ENCODE results near the gene SLFN12L. TPM values are rescaled to one million over a fixed set of nuclear protein-coding genes. Genes with fewer than 3 reads are reported as not detected.

Gene SLFN12L
- total and polyA plus RNA-seq, 10 of the 15 experiments (the other 5 are each of a cell fraction or from before 2014, with no cell fraction given): 1.0 to 21.3 (median 9.4) TPM

- TF ChIP-seq RAD51 (IDR thresholded peaks at IDR 0.05): no peak
- no peak for TF ChIP-seq YY1 (IDR thresholded peaks at IDR 0.05; ENCODE audit: low read depth, low read length)
- no peak for TF ChIP-seq SMC3 (IDR thresholded peaks at IDR 0.05; ENCODE audit: borderline replicate concordance, low read length)
Measured at GRCh38 chr17:35496451-35497290, 40.8 kb downstream of the SLFN12L start (continued).

GRCh38 chr17:35493040-35493439, 44.4 kb downstream of the SLFN12L start:
- Histone ChIP-seq H2AFZ (ENCODE audit: control insufficient read depth, low read depth, low read length) (no peak overlapping the region), H3K9ac (ENCODE audit: control insufficient read depth, insufficient read depth, low read length) (no peak overlapping the region), H3K4me1 (ENCODE audit: control insufficient read depth, insufficient read depth, low read length) (peaks cover 13% of the 10 kb centered on the region), H3K27me3 (replicated peaks in 1 of 2; ENCODE audit: control insufficient read depth in 2 of 2, insufficient read depth in 2 of 2, low read length in 1 of 2) (no peaks in the 10 kb centered on the region), H4K20me1 (ENCODE audit: control insufficient read depth, insufficient read depth) (no peaks in the 10 kb centered on the region), H3K79me2 (ENCODE audit: control insufficient read depth, insufficient read depth, low read length) (peaks cover 3% of the 10 kb centered on the region), H3K4me3 (no peak overlapping the region), H3K9me3 (replicated peaks; ENCODE audit: control insufficient read depth, insufficient read depth, low read length) (peaks cover 3% of the 10 kb centered on the region; the same call in 1 of the 3 replicates), H3K36me3 (ENCODE audit: control insufficient read depth in 2 of 2, insufficient read depth in 2 of 2, low read length in 1 of 2) (no peaks in the 10 kb centered on the region; a peak in 1 of 4 replicates), H3K4me2 (ENCODE audit: control insufficient read depth, insufficient read depth) (no peak overlapping the region), H3K27ac (ENCODE audit: control insufficient read depth, insufficient read depth) (no peak overlapping the region)
- no TSS peak for BruUV-seq (replicated peaks)
- SMC1A ChIA-PET (ENCODE audit: uncharacterized antibody, unreplicated experiment): interaction anchor here (0.7 to 1.2 kb wide), 2 partner anchors 44 to 180 kb away, joined by 3 read pairs; no protein-coding TSS in a partner anchor
- RAD21 ChIA-PET (ENCODE audit: unreplicated experiment): interaction anchor here (1.6 kb wide), 1 partner anchor 45 kb away, joined by 3 read pairs; no protein-coding TSS in a partner anchor
- CTCF ChIA-PET: interaction anchor here (1.4 to 1.8 kb wide), 2 partner anchors 11 to 180 kb away, joined by 4 read pairs; no protein-coding TSS in a partner anchor
- POLR2A ChIA-PET: no interaction called here
- 31% methylated on average over 2 of the region's 2 CpGs for WGBS (ENCODE audit: insufficient coverage, insufficient replicate concordance, low lambda C conversion rate, missing lambda C conversion rate)
- no peak for DNase-seq (ENCODE audit: low read depth, low spot score)
- FAIRE-seq: no peak
- in situ Hi-C loops (cut with MboI) (no loop called here), intact Hi-C loops (cut with micrococcal nuclease; ENCODE audit: unreplicated experiment) (no loop called here)
- ATAC-seq: no peak
- TF ChIP-seq KLF5 (IDR thresholded peaks at IDR 0.05; ENCODE audit: partially characterized antibody) (no peak), SKIL (IDR thresholded peaks at IDR 0.05; ENCODE audit: low read depth, poor library complexity, severe bottlenecking) (no peak), NFXL1 (IDR thresholded peaks at IDR 0.05; ENCODE audit: borderline replicate concordance) (no peak), WRNIP1 (IDR thresholded peaks at IDR 0.05; ENCODE audit: borderline replicate concordance, low read depth, low read length) (no peak), POLR2AphosphoS5 (IDR thresholded peaks at IDR 0.05; ENCODE audit: low read length) (no peak), ELK1 (IDR thresholded peaks at IDR 0.05; ENCODE audit: low read depth, low read length) (no peak), CBX5 (IDR thresholded peaks at IDR 0.05; ENCODE audit: low read depth) (no peak), IRF5 (IDR thresholded peaks at IDR 0.05; ENCODE audit: borderline replicate concordance) (no peak), EED (IDR thresholded peaks at IDR 0.05; ENCODE audit: low read depth) (no peak), ATF7 (IDR thresholded peaks at IDR 0.05; ENCODE audit: low read depth) (no peak)

Measured in GM12878 (cell line).